Renal pelvis (tissue), 3 donors: Measurements from ENCODE around the gene CMTM6. TPM values are rescaled to one million over a fixed set of nuclear protein-coding genes. Genes with fewer than 3 reads are reported as not detected.

Source experiments
- polyA plus RNA-seq, 3 donors: library from polyadenylated mRNA; unstranded; fragments of 120-200 nt; gene quantifications; one replicate each; pipeline ENCODE4 v1.2.1, GENCODE V29; 2013; ENCODE audit not compliant: insufficient read length in 3 of 3

Gene CMTM6
- polyA plus RNA-seq, 3 donors = 65.1 to 67.1 (median 67.1) TPM

Other genes starting within 250 kb of the CMTM6 start
- 10 to 100 TPM; 45.8 to 54.2 (median 49.1) TPM for gene CMTM7, start 111.0 kb downstream of the CMTM6 start, polyA plus RNA-seq
- 10 to 100 TPM; 34.5 to 36.4 (median 35.9) TPM for gene DYNC1LI1, start 68.0 kb upstream of the CMTM6 start, polyA plus RNA-seq
- 10 to 100 TPM; 43.2 to 53.6 (median 48.3) TPM for gene CNOT10, start 182.3 kb upstream of the CMTM6 start, polyA plus RNA-seq